Gastrocnemius medialis (tissue), 4 donors: Measurements from ENCODE around the gene IGFBP4.

ENCODE experiments used
- POLR2A ChIP-seq, 2 donors: fragments of 450-650 bp; IDR thresholded peaks; one replicate each; pipeline ENCODE4 v1.6.1; 2017; ENCODE audit warnings: antibody characterized with exemption in 2 of 2, mild to moderate bottlenecking in 2 of 2, moderate library complexity in 2 of 2
- TF ChIP-seq, protein P1 (sequence below), 5 experiments: fragments of 450-650 bp in 3 of 5; fragments of 200-600 bp in 2 of 5; sonication (generic) in 2 of 5; IDR thresholded peaks in 4 of 5; conservative IDR thresholded peaks in 1 of 5; 1 replicate in 4 of 5; 2 replicates in 1 of 5; pipeline ENCODE4 v1.5.1; 2016 to 2019; ENCODE audit warnings: antibody characterized with exemption in 5 of 5, mild to moderate bottlenecking in 3 of 5, moderate library complexity in 3 of 5

DNA sequence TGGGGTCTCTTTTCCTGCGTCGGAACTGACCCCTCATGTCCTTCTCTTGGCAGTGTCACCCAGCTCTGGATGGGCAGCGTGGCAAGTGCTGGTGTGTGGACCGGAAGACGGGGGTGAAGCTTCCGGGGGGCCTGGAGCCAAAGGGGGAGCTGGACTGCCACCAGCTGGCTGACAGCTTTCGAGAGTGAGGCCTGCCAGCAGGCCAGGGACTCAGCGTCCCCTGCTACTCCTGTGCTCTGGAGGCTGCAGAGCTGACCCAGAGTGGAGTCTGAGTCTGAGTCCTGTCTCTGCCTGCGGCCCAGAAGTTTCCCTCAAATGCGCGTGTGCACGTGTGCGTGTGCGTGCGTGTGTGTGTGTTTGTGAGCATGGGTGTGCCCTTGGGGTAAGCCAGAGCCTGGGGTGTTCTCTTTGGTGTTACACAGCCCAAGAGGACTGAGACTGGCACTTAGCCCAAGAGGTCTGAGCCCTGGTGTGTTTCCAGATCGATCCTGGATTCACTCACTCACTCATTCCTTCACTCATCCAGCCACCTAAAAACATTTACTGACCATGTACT, 13.2 kb downstream of the IGFBP4 start:
- TF ChIP-seq, protein P1, sequence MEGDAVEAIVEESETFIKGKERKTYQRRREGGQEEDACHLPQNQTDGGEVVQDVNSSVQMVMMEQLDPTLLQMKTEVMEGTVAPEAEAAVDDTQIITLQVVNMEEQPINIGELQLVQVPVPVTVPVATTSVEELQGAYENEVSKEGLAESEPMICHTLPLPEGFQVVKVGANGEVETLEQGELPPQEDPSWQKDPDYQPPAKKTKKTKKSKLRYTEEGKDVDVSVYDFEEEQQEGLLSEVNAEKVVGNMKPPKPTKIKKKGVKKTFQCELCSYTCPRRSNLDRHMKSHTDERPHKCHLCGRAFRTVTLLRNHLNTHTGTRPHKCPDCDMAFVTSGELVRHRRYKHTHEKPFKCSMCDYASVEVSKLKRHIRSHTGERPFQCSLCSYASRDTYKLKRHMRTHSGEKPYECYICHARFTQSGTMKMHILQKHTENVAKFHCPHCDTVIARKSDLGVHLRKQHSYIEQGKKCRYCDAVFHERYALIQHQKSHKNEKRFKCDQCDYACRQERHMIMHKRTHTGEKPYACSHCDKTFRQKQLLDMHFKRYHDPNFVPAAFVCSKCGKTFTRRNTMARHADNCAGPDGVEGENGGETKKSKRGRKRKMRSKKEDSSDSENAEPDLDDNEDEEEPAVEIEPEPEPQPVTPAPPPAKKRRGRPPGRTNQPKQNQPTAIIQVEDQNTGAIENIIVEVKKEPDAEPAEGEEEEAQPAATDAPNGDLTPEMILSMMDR (IDR thresholded peaks at IDR 0.05 in 4 of 5, conservative IDR thresholded peaks at IDR 0.05 in 1 of 5), result no peak
- no peak for TF ChIP-seq POLR2A (IDR thresholded peaks at IDR 0.05)
